GM12874 (cell line): ENCODE results near the gene PTGIS.

Source experiments
- TF ChIP-seq, protein P1 (sequence below): IDR thresholded peaks from 2 replicates; pipeline ENCODE4 v1.5.1; 2011; ENCODE audit warnings: low read depth, mild to moderate bottlenecking, control low read depth, low read length, moderate library complexity; ENCODE audit not compliant: insufficient read depth

PTGIS gene

GRCh38 chr20:49560646-49561045 lies 7.3 kb downstream of the PTGIS start:
- TF ChIP-seq, protein P1, sequence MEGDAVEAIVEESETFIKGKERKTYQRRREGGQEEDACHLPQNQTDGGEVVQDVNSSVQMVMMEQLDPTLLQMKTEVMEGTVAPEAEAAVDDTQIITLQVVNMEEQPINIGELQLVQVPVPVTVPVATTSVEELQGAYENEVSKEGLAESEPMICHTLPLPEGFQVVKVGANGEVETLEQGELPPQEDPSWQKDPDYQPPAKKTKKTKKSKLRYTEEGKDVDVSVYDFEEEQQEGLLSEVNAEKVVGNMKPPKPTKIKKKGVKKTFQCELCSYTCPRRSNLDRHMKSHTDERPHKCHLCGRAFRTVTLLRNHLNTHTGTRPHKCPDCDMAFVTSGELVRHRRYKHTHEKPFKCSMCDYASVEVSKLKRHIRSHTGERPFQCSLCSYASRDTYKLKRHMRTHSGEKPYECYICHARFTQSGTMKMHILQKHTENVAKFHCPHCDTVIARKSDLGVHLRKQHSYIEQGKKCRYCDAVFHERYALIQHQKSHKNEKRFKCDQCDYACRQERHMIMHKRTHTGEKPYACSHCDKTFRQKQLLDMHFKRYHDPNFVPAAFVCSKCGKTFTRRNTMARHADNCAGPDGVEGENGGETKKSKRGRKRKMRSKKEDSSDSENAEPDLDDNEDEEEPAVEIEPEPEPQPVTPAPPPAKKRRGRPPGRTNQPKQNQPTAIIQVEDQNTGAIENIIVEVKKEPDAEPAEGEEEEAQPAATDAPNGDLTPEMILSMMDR, result no peak

DNA sequence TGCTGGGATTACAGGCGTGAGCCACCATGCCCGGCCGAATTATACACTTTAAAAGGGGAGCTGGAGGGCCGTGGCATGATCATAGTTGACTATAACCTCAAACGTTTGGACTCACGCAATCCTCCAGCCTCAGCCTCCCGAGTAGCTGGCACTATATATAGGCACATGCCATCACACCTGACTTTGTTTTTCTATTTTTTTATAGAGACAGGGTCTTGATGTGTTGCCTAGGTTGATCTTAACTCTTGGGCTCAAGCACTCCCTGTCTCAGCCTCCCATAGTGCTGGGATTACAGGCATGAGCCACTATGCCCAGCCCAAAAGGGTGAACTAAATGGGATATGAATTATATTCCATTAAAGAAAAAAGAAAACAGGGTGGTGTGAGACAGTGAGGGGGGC lies 7.8 kb downstream of the PTGIS start:
- TF ChIP-seq, protein P1, result no peak

DNA sequence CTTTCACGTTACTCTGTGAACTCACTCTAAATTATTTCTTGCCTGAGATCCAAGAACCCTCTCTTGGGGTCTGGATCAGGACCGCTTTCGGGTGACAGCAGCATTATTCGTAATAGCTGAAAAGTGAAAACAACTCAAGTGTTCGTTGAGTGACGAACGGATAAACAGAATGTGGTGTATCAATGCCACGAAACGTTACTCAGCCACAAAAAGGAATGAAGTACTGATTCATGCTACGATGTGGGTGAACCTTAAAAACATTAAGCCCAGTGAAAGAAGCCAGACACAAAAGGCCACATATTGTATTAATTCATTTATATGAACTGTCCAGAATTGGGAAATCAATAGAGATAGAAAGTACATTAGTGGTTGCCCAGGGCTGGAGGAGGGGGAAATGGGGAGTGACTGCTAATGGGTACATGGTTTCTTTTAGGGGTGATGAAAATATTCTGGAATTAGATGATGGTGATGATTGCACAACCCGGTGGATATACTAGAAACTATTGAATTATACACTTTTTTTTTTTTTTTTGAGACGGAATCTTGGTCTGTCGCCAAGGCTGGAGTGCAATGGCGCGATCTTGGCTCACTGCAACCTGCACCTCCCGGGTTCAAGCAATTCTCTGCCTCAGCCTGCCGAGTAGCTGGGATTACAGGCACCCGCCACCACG lies 8.4 kb downstream of the PTGIS start:
- TF ChIP-seq, protein P1, result no peak

DNA sequence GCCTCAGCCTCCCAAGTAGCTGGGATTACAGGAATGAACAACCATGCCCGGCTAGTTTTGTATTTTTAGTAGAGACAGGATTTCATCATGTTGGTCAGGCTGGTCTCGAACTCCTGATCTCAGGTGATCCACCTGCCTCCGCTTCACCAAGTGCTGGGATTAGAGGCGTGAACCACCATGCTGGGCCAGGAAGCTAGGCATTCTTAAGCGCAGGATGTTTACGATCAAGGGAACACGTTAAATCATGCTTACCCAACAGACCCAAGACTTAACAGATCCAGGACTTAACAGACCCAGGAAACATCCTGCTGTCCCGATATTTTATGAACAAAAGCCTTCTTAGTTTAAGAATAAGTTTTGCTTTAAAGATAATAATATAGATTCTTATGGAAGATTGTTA lies 9.1 kb downstream of the PTGIS start:
- TF ChIP-seq, protein P1, result no peak

DNA sequence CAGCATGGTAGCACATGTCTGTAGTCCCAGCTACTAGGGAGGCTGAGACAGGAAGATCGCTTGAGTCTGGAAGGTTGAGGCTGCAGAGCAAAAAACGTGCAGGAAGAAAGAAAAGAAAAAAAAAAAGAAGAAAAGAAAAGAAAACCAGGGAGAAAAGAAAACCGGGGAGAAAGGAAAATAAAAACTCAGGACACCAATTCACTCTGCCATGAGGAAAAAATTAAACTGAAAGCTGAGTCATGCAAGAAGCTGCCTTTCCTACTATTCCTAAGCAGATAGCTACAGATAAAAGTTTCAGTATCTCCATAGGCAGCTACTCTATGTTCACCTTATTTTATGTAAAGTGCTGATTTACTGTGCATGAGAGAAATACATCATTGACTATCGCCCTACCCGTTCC lies 10.5 kb downstream of the PTGIS start:
- TF ChIP-seq, protein P1, result no peak

GRCh38 chr20:49556621-49557020 lies 11.3 kb downstream of the PTGIS start:
- TF ChIP-seq, protein P1, result no peak

DNA sequence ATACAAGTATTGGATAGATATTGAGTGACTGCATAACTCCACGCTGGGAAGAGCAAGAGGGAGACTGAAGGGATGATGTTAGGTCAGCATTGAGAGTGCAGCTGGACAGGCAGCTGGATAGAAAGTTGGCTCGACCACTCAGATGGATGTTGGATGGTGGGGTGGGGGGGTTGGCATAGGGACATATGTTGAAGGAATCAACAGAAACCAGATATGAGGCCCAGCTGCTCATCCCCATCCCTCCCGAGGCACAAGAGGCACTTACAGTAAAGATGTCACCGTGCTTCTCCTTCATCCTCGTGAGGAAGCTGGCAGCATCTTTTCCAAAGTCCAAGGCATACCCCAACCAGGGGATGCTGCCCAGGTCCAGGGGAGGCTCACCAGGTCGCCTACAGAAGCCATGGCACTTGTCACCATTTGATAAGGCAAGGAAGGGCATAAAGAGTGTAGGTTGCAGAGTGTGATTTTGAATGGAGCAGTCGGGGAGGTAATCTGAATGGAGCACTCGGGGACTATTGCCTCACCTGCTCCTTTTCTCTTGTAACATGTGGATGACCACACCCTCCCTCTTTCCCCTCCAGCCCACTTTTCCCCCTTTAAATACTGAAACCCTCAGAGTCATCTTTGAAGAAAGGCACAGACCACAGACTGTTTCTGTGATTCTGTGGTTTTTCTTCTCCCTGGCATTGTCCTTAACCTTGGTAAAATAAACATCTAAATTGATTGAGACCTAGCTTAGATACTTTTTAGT lies 18.0 kb downstream of the PTGIS start:
- TF ChIP-seq, protein P1, result no peak
